DND-41 (cell line): ENCODE data around the gene CYTL1.

Experiments used
- EZH2 ChIP-seq: IDR thresholded peaks from 3 replicates; pipeline ENCODE4 v1.6.1; 2012; ENCODE audit warnings: borderline replicate concordance, low read depth, mild to moderate bottlenecking, moderate library complexity, low read length, inconsistent platforms; ENCODE audit not compliant: severe bottlenecking
- TF ChIP-seq, protein P1 (sequence below): IDR thresholded peaks from 2 replicates; pipeline ENCODE4 v1.5.1; 2012; ENCODE audit warnings: borderline replicate concordance, low read length, moderate library complexity, mild to moderate bottlenecking; ENCODE audit not compliant: poor library complexity, severe bottlenecking; ENCODE audit errors: extremely low read depth

- no peak for TF ChIP-seq EZH2
- TF ChIP-seq, protein P1, sequence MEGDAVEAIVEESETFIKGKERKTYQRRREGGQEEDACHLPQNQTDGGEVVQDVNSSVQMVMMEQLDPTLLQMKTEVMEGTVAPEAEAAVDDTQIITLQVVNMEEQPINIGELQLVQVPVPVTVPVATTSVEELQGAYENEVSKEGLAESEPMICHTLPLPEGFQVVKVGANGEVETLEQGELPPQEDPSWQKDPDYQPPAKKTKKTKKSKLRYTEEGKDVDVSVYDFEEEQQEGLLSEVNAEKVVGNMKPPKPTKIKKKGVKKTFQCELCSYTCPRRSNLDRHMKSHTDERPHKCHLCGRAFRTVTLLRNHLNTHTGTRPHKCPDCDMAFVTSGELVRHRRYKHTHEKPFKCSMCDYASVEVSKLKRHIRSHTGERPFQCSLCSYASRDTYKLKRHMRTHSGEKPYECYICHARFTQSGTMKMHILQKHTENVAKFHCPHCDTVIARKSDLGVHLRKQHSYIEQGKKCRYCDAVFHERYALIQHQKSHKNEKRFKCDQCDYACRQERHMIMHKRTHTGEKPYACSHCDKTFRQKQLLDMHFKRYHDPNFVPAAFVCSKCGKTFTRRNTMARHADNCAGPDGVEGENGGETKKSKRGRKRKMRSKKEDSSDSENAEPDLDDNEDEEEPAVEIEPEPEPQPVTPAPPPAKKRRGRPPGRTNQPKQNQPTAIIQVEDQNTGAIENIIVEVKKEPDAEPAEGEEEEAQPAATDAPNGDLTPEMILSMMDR: no peak
Observed at GRCh38 chr4:5004496-5004895, 14.8 kb downstream of the CYTL1 start.
